ENCODE measurements around the gene SCGB1C1. TPM values are rescaled to one million over a fixed set of nuclear protein-coding genes. Genes with fewer than 3 reads are reported as not detected.
"Not testable (repeated sequence)": the region's sequence is repeated elsewhere in the genome, so short reads cannot be mapped to it uniquely, and the experiment has no call there.

Gene SCGB1C1
- total and polyA plus RNA-seq, 2 donors (not counting 1 experiment from before 2014, with no cell fraction given), result not detected

GRCh38 chr11:218815-219593 lies 26.1 kb downstream of the SCGB1C1 start:
- Mint-ChIP-seq H3K4me1 (no peaks in the 10 kb centered on the region), H3K9me3 (ENCODE audit: insufficient read depth) (no peaks in the 10 kb centered on the region), H3K4me3 (no peak overlapping the region), H3K27ac (peak overlapping the region; percentile 38), H3K27me3 (no peaks in the 10 kb centered on the region)
- Histone ChIP-seq H3K4me2 (replicated peaks; ENCODE audit: low read depth, low read length, poor library complexity, severe bottlenecking) (no peak overlapping the region), H3K79me2 (ENCODE audit: control insufficient read depth, insufficient read depth, low read length) (peaks cover 5% of the 10 kb centered on the region), H3K36me3 (replicated peaks in 1 of 2; ENCODE audit: control extremely low read depth in 1 of 2, control insufficient read depth in 1 of 2, extremely low read depth in 1 of 2, insufficient read depth in 2 of 2, low read length in 1 of 2) (peaks cover 0 to 38% of the 10 kb centered on the region in 2 experiments), H3K4me1 (ENCODE audit: control insufficient read depth in 2 of 2, insufficient read depth in 2 of 2, low read length in 2 of 2) (no peaks in the 10 kb centered on the region), H3K9me3 (ENCODE audit: control extremely low read depth in 1 of 3, control insufficient read depth in 2 of 3, insufficient read depth in 1 of 3, low read length in 2 of 3) (no peaks in the 10 kb centered on the region), H2AFZ (ENCODE audit: insufficient read depth, low read depth, low read length, poor library complexity, severe bottlenecking) (no peak overlapping the region), H3K27ac (ENCODE audit: low read length in 2 of 2) (no peak overlapping the region), H3K4me3 (ENCODE audit: control extremely low read depth in 1 of 5, extremely low read depth in 1 of 5, insufficient read depth in 1 of 5, low read depth in 2 of 5, low read length in 4 of 5) (no peak overlapping the region), H4K20me1 (ENCODE audit: control insufficient read depth, insufficient read depth, low read length, poor library complexity, severe bottlenecking) (no peaks in the 10 kb centered on the region), H3K27me3 (replicated peaks in 1 of 4; ENCODE audit: control extremely low read depth in 1 of 4, control insufficient read depth in 3 of 4, insufficient read depth in 4 of 4, low read length in 3 of 4) (no peaks in the 10 kb centered on the region), H3K9ac (ENCODE audit: low read length) (no peak overlapping the region)
- no peak for DNase-seq
- ATAC-seq (ENCODE audit: low read depth), result no peak
- intact Hi-C loops (cut with micrococcal nuclease), result no loop called here
- ChIA-PET CTCF (no interaction called here), POLR2A (no interaction called here)
- 91% methylated on average over 26 of the region's 29 CpGs for WGBS (ENCODE audit: insufficient coverage)
- TF ChIP-seq CTCF (IDR thresholded peaks at IDR 0.05), result no peak
- no peak for TF ChIP-seq EZH2 (IDR thresholded peaks at IDR 0.05; ENCODE audit: borderline replicate concordance, insufficient read depth, low read depth, low read length, poor library complexity, severe bottlenecking)

- H4K20me1 ChIP-seq (ENCODE audit: control insufficient read depth, insufficient read depth, low read length, poor library complexity, severe bottlenecking); DNase-seq; H2AFZ ChIP-seq (ENCODE audit: insufficient read depth, low read depth, low read length, poor library complexity, severe bottlenecking); H3K4me2 ChIP-seq (replicated peaks; ENCODE audit: low read depth, low read length, poor library complexity, severe bottlenecking); H3K9me3 ChIP-seq (ENCODE audit: control extremely low read depth in 1 of 3, control insufficient read depth in 2 of 3, insufficient read depth in 1 of 3, low read length in 2 of 3); H3K27ac ChIP-seq (ENCODE audit: low read length in 2 of 2); H3K4me3 ChIP-seq (ENCODE audit: control extremely low read depth in 1 of 5, extremely low read depth in 1 of 5, insufficient read depth in 1 of 5, low read depth in 2 of 5, low read length in 4 of 5); H3K4me3 Mint-ChIP-seq; H3K4me1 Mint-ChIP-seq; H3K9ac ChIP-seq (ENCODE audit: low read length); intact Hi-C loops (cut with micrococcal nuclease); H3K27ac Mint-ChIP-seq; H3K27me3 ChIP-seq (replicated peaks in 1 of 4; ENCODE audit: control extremely low read depth in 1 of 4, control insufficient read depth in 3 of 4, insufficient read depth in 4 of 4, low read length in 3 of 4); H3K9me3 Mint-ChIP-seq (ENCODE audit: insufficient read depth); H3K27me3 Mint-ChIP-seq; ATAC-seq (ENCODE audit: low read depth); H3K4me1 ChIP-seq (ENCODE audit: control insufficient read depth in 2 of 2, insufficient read depth in 2 of 2, low read length in 2 of 2): not testable (repeated sequence)
- ChIA-PET CTCF (interaction anchor here (0.6 kb wide), 1 partner anchor 220 kb away, joined by 3 read pairs; no protein-coding TSS in a partner anchor), POLR2A (interaction anchor here (0.6 kb wide), 1 partner anchor 327 kb away, joined by 3 read pairs; no protein-coding TSS in a partner anchor)
- WGBS (ENCODE audit: insufficient coverage), result no CpG with 5 or more reads among the region's 3 CpGs
- Histone ChIP-seq H3K36me3 (replicated peaks in 1 of 2; ENCODE audit: control extremely low read depth in 1 of 2, control insufficient read depth in 1 of 2, extremely low read depth in 1 of 2, insufficient read depth in 2 of 2, low read length in 1 of 2) (peaks cover 0 to 24% of the 10 kb centered on the region in 2 experiments), H3K79me2 (ENCODE audit: control insufficient read depth, insufficient read depth, low read length) (peaks cover 17% of the 10 kb centered on the region)
Measured at GRCh38 chr11:220641-221215, 27.9 kb downstream of the SCGB1C1 start.
